Epithelial cell of prostate (primary cell): ENCODE results near the gene UBR4.
A peak's percentile ranks its signal among the peaks of the same experiment; 100 is the strongest.

ENCODE experiments used
- DNase-seq: peaks from one replicate; pipeline ENCODE4 v3.0.0-alpha.2; 2011; ENCODE audit warnings: low read depth, low spot score
- H3K27ac ChIP-seq: fragments of 450-650 bp; 2 replicates; pipeline ENCODE4 v1.5.1; 2017; ENCODE audit warnings: mild to moderate bottlenecking

UBR4 gene

GRCh38 chr1:19042675-19043578 is 167.1 kb downstream of the UBR4 start:
- DNase-seq = no peak

GRCh38 chr1:19040010-19040680 is 169.9 kb downstream of the UBR4 start:
- no peak overlapping the region for H3K27ac ChIP-seq
- DNase-seq = no peak

More at GRCh38 chr1:19042675-19043578, 167.1 kb downstream of the UBR4 start:
- H3K27ac ChIP-seq = no peak overlapping the region

- no peak overlapping the region for H3K27ac ChIP-seq
- DNase-seq = no peak
These were observed 171.3 kb downstream of the UBR4 start for GRCh38 chr1:19038732-19039131.

DNA sequence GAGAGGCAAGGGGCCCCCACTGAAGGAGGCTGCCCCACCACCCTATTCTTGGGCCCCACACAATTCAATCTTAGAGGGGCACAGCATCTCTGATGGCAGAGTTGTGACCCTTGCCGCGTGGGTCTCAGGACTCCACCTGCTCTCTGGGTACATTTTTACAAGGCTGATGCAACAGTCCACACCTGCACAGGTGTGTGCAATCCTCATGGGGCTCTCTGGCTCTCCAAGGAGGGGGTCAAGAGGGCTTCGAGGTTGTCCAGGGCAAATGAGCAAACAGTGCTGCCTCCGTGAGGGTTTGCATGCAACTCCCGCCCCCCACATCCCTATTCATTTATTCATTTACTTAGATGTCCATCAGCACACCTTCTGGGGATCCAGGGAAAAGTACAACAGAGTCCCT is 172.0 kb downstream of the UBR4 start:
- H3K27ac ChIP-seq = no peak overlapping the region
- DNase-seq = no peak

DNA sequence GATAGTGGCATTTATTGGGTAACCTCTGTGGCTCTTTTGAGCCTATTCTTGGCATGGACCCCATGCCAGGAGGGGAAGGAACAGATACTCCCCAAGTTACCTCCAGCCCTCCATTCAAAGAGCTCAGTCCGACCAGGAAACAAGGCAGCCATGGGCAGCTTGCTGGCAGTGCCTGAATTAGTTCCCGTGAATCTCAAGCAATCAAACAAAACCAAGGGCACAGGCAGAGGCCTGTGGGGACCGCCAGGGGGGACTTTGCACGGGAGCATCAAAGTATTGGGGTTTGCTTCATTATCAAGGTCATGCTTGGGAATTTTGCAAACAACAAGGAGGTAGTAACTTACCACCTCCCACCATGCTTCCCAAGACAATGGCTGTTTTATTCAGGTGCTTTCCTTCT is 172.4 kb downstream of the UBR4 start:
- no peak for DNase-seq
- H3K27ac ChIP-seq = no peak overlapping the region

DNA sequence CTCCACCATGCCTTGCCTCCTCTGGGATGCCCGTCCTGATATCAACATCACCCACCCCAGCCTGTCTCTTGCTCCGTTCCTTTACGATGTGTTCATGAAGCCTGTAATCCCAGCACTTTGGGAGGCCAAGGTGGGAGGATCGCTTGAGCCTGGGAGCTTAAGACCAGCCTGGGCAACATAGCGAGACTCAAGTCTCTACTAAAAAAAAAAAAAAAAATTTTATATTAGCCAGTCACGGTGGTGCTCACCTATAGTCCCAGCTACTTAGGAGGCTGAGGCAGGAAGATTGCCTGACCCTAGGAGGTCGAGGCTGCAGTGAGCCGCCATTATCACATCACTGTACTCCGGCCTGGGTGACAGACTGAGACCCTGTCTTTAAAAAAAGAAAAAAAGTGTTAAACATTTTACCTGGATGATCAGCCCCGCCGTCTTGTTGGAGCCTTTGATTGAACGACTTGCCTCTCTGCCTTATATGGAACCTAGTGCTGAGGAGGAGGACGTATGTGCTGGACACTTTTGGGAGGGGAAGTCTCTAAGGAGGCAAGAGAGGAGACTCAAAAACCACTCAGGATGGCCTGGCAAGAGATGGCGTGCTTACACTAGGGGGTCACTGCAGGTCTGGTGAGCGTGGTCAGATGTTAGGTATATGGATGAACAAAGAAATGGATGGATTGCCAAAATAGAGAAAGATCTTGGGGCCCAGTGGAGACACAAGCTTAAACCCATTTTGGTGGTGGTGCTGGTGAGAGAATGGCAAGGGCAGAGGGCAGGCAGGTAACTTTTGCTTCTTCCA is 173.1 kb downstream of the UBR4 start:
- DNase-seq = no peak
- H3K27ac ChIP-seq = no peak overlapping the region

DNA sequence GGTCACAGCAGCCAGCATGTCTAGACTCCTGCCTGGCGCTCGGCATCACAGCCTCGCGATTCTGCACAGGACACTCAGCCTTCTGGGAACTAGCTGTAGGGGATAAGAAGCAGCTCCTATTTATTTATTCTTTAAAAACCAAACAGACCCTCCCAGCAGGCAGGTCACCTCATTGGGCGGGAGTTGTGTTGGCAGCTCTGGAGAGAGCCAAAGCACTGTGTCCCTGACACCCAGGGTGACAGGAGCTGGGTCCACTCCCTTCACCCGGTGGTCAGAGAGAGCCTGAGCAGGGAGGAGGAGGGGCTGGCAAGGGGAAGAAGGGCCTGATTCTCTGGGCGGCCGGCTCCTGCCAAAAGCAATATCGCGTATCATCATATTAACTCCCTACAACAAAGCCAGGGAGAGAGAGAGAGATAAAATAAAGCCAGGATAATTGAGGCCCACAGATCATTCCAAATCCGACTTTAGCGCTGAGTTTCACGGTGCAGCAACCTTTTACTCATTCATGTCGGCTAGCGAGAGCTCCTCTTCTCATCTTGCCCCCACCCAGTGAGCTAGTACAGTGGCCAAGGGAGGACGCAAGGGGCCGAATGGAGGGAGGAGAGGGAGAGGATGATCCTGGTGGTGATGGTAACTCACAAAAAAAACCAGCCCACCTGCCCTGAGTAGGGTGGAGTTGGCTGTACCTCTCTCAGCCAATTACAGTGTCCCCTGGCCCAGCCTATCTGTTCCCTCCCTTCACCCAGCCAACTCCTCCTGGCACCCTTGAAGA is 173.8 kb downstream of the UBR4 start:
- no peak for DNase-seq
- no peak overlapping the region for H3K27ac ChIP-seq

DNA sequence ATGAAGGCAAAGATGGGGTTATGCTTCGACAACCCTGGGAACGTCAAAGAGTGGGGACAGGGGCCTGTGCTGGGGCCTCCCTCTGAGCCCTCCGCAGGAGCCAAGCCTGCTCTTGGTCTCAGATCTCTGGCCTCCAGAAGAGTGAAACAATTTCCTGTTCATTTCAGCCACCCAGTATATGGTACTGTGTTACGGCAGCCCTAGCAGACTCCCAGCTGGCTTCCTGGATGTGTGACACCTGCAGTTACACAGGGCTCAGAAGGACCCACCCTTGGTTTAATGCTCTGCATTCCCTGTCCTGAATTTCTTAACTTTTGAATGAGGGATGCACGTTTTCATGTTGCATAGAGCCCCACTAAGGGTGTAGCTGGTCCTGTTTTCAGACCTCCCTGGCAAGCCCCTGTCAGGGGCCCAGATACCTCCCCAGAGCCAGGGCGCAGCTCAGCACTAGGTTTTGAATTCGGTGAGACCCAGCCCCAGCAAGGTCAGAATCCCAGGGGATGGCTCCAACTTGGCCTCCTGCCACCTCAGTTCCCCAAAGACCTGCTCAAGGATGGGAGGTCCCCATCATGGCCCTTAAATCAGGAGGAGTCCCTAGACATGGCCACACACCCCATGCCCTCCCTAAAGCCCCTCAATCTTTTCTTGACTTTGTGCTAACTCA is 174.6 kb downstream of the UBR4 start:
- DNase-seq = no peak
- H3K27ac ChIP-seq = no peak overlapping the region

DNA sequence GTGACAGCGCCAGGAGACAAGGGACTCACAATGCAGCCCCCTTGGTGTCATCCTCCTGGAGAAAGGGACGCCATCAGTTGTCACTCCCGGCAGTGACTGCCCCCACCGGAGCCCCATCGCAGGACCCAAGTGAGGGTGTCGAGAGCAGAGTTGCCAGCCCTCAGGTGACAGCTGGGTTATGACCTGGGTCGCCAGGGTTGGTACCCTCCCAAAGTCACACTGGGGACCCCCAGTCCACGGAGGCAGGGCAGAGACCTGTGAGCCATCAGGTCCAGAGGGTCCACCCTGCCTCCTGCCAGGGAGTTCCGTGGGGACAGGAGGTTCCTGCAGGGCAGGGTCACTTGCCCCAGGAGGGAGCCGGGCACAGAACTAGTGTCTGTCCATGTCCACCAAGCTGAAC is 175.3 kb downstream of the UBR4 start:
- DNase-seq = no peak
- H3K27ac ChIP-seq = peak overlapping the region; percentile 83

- DNase-seq = peak; percentile 93
- peak overlapping the region; percentile 83 for H3K27ac ChIP-seq
These were observed 176.0 kb downstream of the UBR4 start for GRCh38 chr1:19033926-19034680.

GRCh38 chr1:19033515-19033839 is 176.6 kb downstream of the UBR4 start:
- peak overlapping the region; percentile 83 for H3K27ac ChIP-seq
- no peak for DNase-seq

DNA sequence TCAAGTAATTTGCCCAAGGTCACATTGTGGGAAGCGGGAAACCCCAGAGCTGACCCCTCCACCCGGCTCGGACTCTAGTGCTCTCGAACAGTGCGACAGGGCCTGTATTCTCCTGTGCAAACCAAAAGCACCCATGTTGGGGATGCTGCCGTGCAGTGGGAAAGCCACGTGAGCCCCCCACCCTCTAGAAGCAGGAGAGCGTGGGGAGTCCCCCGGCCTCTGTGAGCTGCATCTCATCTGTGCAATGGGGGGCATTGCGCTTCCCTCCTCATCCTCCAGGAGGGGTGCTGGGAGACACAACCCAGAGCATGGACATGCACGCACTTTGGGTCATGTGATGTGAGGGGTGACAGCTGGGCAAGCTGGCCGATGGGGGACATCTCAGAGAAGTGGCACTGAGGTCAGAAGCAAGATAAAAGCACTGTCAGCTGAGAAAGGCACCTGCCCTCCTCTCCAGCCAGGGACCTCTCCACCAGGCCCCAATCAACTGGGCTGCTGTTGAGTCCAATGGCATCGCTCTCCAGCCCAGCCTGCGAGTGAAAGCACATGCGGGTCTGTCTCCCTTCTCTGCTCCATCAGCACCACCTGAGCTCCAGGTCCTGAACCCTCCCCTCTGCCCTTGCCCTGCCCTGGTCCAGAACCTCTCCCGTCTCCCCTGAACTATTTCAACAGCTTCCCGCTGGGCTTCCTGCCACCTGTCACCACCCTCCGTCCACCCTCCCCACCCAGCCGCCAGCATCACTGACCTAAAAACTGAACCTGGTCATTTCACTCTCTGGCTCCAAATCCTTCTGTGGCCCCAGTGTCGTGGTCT is 177.2 kb downstream of the UBR4 start:
- DNase-seq = no peak
- peak overlapping the region; percentile 83 for H3K27ac ChIP-seq

DNA sequence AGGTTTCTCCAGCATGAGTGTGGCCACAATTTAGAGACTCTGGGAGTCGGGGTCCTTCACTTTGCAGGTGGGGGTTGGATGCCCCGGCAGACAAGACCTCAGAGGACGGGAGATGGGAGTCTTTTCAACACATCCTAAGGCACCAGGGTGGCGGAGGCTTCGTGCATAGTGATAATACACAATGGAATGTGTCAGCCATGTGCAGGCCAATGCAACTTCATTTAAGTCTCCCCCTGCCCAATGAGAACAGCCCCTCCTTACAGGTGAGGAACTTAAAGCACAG is 177.7 kb downstream of the UBR4 start:
- DNase-seq = no peak
- no peak overlapping the region for H3K27ac ChIP-seq

GRCh38 chr1:19029191-19030085 is 180.6 kb downstream of the UBR4 start:
- peak; percentile 51 for DNase-seq
- H3K27ac ChIP-seq = peak overlapping the region; percentile 18

GRCh38 chr1:19028546-19029129 is 181.4 kb downstream of the UBR4 start:
- peak overlapping the region; percentile 18 for H3K27ac ChIP-seq
- no peak for DNase-seq

DNA sequence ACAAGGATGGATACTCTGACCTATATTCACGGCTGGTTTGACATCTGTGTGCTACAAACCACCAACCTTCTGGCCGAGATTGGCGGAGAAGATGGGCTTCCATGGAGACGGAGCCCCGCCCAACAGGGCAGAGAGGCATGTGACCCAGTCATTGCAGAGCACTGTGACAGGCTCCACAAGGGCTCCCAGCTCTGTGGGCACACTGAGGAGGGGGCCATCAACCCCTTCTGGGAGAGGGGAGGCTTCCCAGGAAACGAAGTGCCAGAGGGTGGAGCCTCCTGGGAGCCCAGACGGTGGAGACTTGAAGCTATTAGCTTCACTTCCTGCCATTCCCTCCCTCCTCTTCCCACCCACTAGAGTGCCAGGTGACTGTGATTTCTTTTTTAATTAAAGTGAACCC is 182.0 kb downstream of the UBR4 start:
- no peak for DNase-seq
- H3K27ac ChIP-seq = no peak overlapping the region
